Esophagus squamous epithelium (tissue), 5 donors: Measurements from ENCODE around the gene SPON1. TPM values are rescaled to one million over a fixed set of nuclear protein-coding genes. Genes with fewer than 3 reads are reported as not detected.

Experiments
- DNase-seq: peaks from one replicate; lab custom pipeline; 2025; lab: John Stamatoyannopoulos, UW
- H3K27ac ChIP-seq, 4 donors: fragments of 200-600 bp; sonication (generic); one replicate each; pipeline ENCODE4 v1.5.1; 2016 to 2019; ENCODE audit warnings: mild to moderate bottlenecking in 1 of 4
- H3K27me3 ChIP-seq, 4 donors: fragments of 200-600 bp; sonication (generic); 1 replicate in 3 of 4; 2 replicates in 1 of 4; pipeline versions ENCODE4 v1.5.1 to v1.6.0; 2017 to 2021; ENCODE audit warnings: antibody characterized with exemption in 1 of 4
- H3K36me3 ChIP-seq, 3 donors: fragments of 200-600 bp; sonication (generic); one replicate each; pipeline ENCODE4 v1.5.1; 2016 to 2019
- H3K4me1 ChIP-seq, 3 donors: fragments of 200-600 bp; sonication (generic); one replicate each; pipeline ENCODE4 v1.5.1; 2017 to 2019
- H3K4me3 ChIP-seq, 4 donors: fragments of 200-600 bp; sonication (generic); 1 replicate in 3 of 4; 2 replicates in 1 of 4; pipeline ENCODE4 v1.5.1; 2016 to 2019; ENCODE audit warnings: mild to moderate bottlenecking in 2 of 4, moderate library complexity in 1 of 4
- H3K9me3 ChIP-seq, 3 donors: fragments of 200-600 bp; sonication (generic); one replicate each; pipeline ENCODE4 v1.5.1; 2016 to 2019
- POLR2A ChIP-seq, 4 donors: fragments of 450-650 bp; IDR thresholded peaks; one replicate each; pipeline ENCODE4 v1.6.1; 2017; ENCODE audit warnings: antibody characterized with exemption in 4 of 4, mild to moderate bottlenecking in 4 of 4, moderate library complexity in 3 of 4
- WGBS, 2 donors: methylation state at CpG; one replicate each; pipeline ENCODE4 v1.1.5; 2018; 5-methylcytosine and 5-hydroxymethylcytosine counted together
- intact Hi-C: fragments of 100-400 bp; cut with DNase I; formaldehyde crosslinking; loops from one replicate; pipeline ENCODE4 v1.15.0; 2022
- total RNA-seq, 4 donors: library from RNA; depleted of rRNA; stranded (reverse); fragments of >200 nt; gene quantifications; one replicate each; pipeline ENCODE4 v1.1.0, GENCODE V29; 2016
- TF ChIP-seq, protein P1 (sequence below), 6 experiments: fragments of 450-650 bp in 4 of 6; fragments of 200-600 bp in 2 of 6; sonication (generic) in 2 of 6; IDR thresholded peaks; one replicate each; pipeline ENCODE4 v1.5.1; 2016 to 2019; ENCODE audit warnings: antibody characterized with exemption in 6 of 6, mild to moderate bottlenecking in 4 of 6, moderate library complexity in 4 of 6
- donor health status: DM: yes; HTN: yes; CAD: no.

SPON1 gene
- total RNA-seq, 4 donors from 2014 or later = 1.6 to 44.4 (median 6.5) TPM

GRCh38 chr11:14107050-14107430 is 144.5 kb downstream of the SPON1 start:
- no peaks in the 10 kb centered on the region for H3K9me3 ChIP-seq
- no peaks in the 10 kb centered on the region for H3K27me3 ChIP-seq
- intact Hi-C loops = no loop called here
- H3K4me3 ChIP-seq = no peak overlapping the region
- TF ChIP-seq, protein P1, sequence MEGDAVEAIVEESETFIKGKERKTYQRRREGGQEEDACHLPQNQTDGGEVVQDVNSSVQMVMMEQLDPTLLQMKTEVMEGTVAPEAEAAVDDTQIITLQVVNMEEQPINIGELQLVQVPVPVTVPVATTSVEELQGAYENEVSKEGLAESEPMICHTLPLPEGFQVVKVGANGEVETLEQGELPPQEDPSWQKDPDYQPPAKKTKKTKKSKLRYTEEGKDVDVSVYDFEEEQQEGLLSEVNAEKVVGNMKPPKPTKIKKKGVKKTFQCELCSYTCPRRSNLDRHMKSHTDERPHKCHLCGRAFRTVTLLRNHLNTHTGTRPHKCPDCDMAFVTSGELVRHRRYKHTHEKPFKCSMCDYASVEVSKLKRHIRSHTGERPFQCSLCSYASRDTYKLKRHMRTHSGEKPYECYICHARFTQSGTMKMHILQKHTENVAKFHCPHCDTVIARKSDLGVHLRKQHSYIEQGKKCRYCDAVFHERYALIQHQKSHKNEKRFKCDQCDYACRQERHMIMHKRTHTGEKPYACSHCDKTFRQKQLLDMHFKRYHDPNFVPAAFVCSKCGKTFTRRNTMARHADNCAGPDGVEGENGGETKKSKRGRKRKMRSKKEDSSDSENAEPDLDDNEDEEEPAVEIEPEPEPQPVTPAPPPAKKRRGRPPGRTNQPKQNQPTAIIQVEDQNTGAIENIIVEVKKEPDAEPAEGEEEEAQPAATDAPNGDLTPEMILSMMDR (IDR thresholded peaks at IDR 0.05) = no peak
- no peak for TF ChIP-seq POLR2A (IDR thresholded peaks at IDR 0.05)
- no peaks in the 10 kb centered on the region for H3K36me3 ChIP-seq
- no peak overlapping the region for H3K27ac ChIP-seq
- 86 to 94% methylated on average over 3 of the region's 4 CpGs for WGBS, 2 donors
- peaks cover 0 to 15% (median 0%) of the 10 kb centered on the region in 3 donors for H3K4me1 ChIP-seq
- DNase-seq = no peak

DNA sequence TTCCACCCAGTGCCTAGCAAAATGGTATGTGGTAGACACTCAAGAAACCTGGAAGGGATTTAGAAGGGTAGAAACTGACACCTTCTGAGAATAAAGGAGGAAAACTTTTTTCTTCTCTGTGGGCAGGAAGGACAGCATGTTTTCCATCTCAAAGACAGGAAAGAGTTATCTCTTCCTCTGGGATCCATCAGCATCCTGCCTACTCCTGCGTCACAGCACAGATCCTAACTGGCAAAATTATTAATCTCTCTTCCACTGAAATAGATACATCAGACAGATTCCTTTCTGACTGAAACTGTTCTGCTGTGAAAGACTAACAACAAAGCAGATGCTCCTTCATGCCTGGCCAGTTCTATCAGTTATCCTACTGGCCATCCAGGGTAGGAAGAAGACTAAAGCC is 147.2 kb downstream of the SPON1 start:
- Histone ChIP-seq H3K27ac (no peak overlapping the region), H3K4me1 (peaks cover 0 to 15% (median 0%) of the 10 kb centered on the region in 3 donors), H3K9me3 (no peaks in the 10 kb centered on the region), H3K36me3 (no peaks in the 10 kb centered on the region), H3K4me3 (no peak overlapping the region), H3K27me3 (no peaks in the 10 kb centered on the region)
- 55 to 70% methylated on average over 1 of the region's 1 CpG for WGBS, 2 donors
- DNase-seq = no peak
- intact Hi-C loops = no loop called here
- no peak for TF ChIP-seq POLR2A (IDR thresholded peaks at IDR 0.05)

DNA sequence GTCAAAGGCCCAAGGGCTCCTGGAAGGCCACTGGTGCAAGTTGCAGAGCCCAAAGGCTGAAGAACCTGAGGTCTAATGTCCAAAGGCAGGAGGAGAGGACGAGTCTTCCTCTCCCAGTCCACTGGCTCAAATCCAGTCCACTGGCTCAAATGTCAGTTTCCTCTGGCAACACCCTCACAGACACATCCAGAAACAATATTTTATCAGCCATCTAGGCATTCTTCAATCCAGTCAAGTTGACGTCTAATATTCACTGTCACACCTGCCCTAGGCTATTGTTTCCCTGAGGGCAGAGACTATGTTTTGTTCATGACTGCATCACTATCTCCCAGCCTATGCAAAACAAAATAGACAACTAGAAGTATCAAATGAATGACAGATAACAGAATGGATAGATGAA is 148.1 kb downstream of the SPON1 start:
- DNase-seq = no peak
- intact Hi-C loops = no loop called here
- TF ChIP-seq, protein P1 (IDR thresholded peaks at IDR 0.05) = no peak
- no peak for TF ChIP-seq POLR2A (IDR thresholded peaks at IDR 0.05)
- Histone ChIP-seq H3K4me1 (peaks cover 0 to 15% (median 0%) of the 10 kb centered on the region in 3 donors), H3K27ac (no peak overlapping the region), H3K36me3 (no peaks in the 10 kb centered on the region), H3K27me3 (no peaks in the 10 kb centered on the region), H3K9me3 (no peaks in the 10 kb centered on the region), H3K4me3 (no peak overlapping the region)
- 53 to 58% methylated on average over 2 of the region's 2 CpGs for WGBS, 2 donors

- TF ChIP-seq, protein P1 (IDR thresholded peaks at IDR 0.05) = no peak
- no peak for TF ChIP-seq POLR2A (IDR thresholded peaks at IDR 0.05)
- WGBS, 2 donors = 38 to 44% methylated on average over 2 of the region's 2 CpGs
Observed at GRCh38 chr11:14111496-14111895, 149.0 kb downstream of the SPON1 start.

GRCh38 chr11:14112721-14113120 is 150.2 kb downstream of the SPON1 start:
- no peak for DNase-seq
- 72 to 90% methylated on average over 2 of the region's 2 CpGs for WGBS, 2 donors

More at GRCh38 chr11:14111496-14111895, 149.0 kb downstream of the SPON1 start:
- no peaks in the 10 kb centered on the region for H3K27me3 ChIP-seq
- DNase-seq = no peak
- intact Hi-C loops = no loop called here
- no peaks in the 10 kb centered on the region for H3K9me3 ChIP-seq
- H3K4me3 ChIP-seq = no peak overlapping the region
- H3K4me1 ChIP-seq = peaks cover 0 to 15% (median 0%) of the 10 kb centered on the region in 3 donors
- no peaks in the 10 kb centered on the region for H3K36me3 ChIP-seq
- no peak overlapping the region for H3K27ac ChIP-seq

More at GRCh38 chr11:14112721-14113120, 150.2 kb downstream of the SPON1 start:
- intact Hi-C loops = no loop called here
- Histone ChIP-seq H3K9me3 (no peaks in the 10 kb centered on the region), H3K4me1 (peaks cover 0 to 15% (median 0%) of the 10 kb centered on the region in 3 donors), H3K36me3 (no peaks in the 10 kb centered on the region), H3K27me3 (no peaks in the 10 kb centered on the region), H3K4me3 (no peak overlapping the region), H3K27ac (no peak overlapping the region)
- TF ChIP-seq, protein P1 (IDR thresholded peaks at IDR 0.05) = no peak
- no peak for TF ChIP-seq POLR2A (IDR thresholded peaks at IDR 0.05)
